GM21515 (cell line): ENCODE results near the gene PPP1R3F.
"Not testable (repeated sequence)": the region's sequence is repeated elsewhere in the genome, so short reads cannot be mapped to it uniquely, and the experiment has no call there.

Experiments used
- ATAC-seq: cut with Tn5 transposase; IDR thresholded peaks from one replicate; pipeline ENCODE4 v1.9.1; 2021; ENCODE audit not compliant: unreplicated experiment

Gene PPP1R3F

DNA sequence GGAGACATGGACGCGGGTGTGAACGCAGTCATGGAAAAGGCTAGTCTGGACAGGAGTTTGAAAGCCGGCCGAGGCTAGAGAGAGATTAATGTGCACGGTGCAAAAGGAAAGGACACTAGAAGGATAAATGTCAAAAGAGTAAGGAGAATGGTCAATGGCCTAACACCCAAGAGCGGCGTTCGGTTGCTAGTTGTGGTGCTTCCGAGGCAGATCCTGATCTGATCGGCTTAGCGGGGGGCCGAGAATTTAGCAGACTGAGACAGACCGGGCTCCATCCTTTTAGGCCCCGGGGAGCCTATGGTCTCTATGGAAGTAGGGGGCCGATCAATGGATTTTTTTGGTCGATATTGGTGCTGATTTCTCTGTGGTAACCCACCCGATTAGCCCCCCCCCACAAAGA lies 40.8 kb downstream of the PPP1R3F start:
- no peak for ATAC-seq

DNA sequence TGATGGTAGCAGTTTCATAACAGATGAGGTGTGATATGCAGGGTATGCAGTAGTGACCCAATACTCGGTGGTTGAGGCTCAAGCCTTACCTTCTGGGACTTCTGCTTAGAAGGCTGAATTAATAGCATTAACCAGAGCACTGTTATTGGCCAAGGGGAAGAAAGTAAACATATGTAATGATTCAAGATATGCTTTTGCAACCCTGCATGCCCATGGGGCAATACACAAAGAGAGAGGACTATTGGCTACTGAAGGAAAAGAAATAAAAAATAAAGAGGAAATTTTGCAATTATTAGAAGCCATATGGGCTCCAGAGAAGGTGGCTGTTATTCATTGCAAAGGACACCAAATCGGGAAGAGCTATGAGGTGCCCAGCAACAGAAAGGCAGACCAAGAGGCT lies 42.6 kb downstream of the PPP1R3F start:
- no peak for ATAC-seq

DNA sequence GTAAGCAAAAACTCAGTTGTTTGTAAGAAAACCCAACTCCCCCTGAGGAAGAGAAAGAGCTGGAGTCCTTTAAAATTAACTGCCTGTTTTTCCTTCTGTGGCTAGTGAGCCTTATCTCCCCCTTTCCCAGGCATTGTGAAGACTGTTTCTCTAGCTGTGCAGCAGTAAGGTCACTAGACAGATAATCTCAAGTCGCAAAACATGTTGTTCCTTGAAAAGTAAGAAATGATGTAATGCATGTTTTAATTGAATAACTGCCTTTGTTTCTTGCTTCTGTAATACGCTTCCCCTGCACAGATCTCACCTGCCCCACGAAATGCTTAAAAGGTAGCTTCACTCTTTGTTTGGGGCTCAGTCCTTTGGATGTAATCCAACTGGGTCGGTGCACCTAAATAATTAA lies 46.5 kb downstream of the PPP1R3F start:
- no peak for ATAC-seq

- ATAC-seq: not testable (repeated sequence)
Measured at GRCh38 chrX:49321737-49322136, 52.1 kb downstream of the PPP1R3F start, which contains the start of gene GAGE12J. Gene GAGE12J, plus strand, starts transcription at chrX:49322037. Its CDS starts 1,157 bp downstream, at chrX:49323194.

DNA sequence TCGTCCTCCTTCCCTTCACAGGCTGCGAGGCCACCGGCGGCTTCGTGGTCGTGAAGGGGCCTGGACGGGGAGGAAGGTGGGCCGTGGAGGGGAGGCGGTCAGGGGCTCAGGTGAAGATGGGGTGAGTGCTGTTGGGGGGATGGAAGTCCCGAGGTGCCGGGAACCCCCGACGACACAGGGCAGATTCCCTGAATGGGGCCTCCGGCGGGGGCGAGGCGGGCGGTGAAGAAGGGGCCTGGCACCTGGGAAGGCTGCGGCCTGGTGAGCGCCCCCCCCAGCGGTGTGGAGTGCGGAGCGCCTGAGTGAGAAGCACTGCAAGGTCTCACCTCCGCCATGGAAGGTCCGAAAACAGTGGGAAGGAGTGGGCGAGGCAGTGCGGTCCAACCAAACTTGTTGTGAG lies 52.7 kb downstream of the PPP1R3F start:
- not testable (repeated sequence) for ATAC-seq

DNA sequence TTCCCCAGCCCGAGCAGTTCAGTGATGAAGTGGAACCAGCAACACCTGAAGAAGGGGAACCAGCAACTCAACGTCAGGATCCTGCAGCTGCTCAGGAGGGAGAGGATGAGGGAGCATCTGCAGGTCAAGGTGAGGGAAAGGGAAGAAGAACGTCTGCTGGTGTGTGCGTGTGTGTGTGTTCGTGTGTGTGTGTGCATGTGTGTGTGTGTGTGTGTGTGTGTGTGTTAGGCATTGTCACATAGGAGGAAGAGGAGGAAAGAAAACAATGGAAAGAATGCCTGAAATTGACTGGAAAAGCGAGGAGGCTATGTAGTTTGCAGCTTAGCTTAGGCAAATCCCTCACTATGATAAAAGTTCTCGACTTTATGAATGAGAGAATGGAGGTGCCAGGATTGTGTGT lies 54.1 kb downstream of the PPP1R3F start:
- not testable (repeated sequence) for ATAC-seq

GRCh38 chrX:49330421-49330820 lies 60.8 kb downstream of the PPP1R3F start:
- not testable (repeated sequence) for ATAC-seq

- not testable (repeated sequence) for ATAC-seq
Measured at GRCh38 chrX:49331282-49331681, 61.7 kb downstream of the PPP1R3F start, which contains the start of gene GAGE13. Gene GAGE13, plus strand, starts transcription at chrX:49331582. Its CDS starts 1,156 bp downstream, at chrX:49332738.

DNA sequence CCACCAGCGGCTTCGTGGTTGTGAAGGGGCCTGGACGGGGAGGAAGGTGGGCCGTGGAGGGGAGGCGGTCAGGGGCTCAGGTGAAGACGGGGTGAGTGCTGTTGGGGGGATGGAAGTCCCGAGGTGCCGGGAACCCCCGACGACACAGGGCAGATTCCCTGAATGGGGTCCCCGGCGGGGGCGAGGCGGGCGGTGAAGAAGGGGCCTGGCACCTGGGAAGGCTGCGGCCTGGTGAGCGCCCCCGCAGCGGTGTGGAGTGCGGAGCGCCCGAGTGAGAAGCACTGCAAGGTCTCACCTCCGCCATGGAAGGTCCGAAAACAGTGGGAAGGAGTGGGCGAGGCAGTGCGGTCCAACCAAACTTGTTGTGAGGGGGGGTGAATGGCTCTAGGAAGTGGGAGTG lies 62.2 kb downstream of the PPP1R3F start:
- not testable (repeated sequence) for ATAC-seq
